GM23338 (cell line): ENCODE data around the gene COL6A1.

Experiments
- CREB1 ChIP-seq: fragments of 250-450 bp; sonication (Bioruptor Pico); IDR thresholded peaks from 2 replicates; pipeline ENCODE4 v1.5.0; 2020; ENCODE audit warnings: low read depth, mild to moderate bottlenecking, moderate library complexity
- CTCF ChIP-seq, 2 experiments: fragments of 200-600 bp in 1 of 2; sonication (generic) in 1 of 2; conservative IDR thresholded peaks; 2 replicates each; pipeline versions ENCODE4 v1.5.1 to v1.6.1; 2016 to 2017; ENCODE audit warnings: antibody characterized with exemption in 2 of 2, low read depth in 2 of 2, mild to moderate bottlenecking in 2 of 2, moderate library complexity in 1 of 2
- ETS1 ChIP-seq: IDR thresholded peaks from 2 replicates; pipeline ENCODE4 v1.6.1; 2016; ENCODE audit warnings: antibody characterized with exemption
- EZH2 ChIP-seq: fragments of 200-600 bp; sonication (generic); IDR thresholded peaks from one replicate; pipeline ENCODE4 v1.8.0; 2017; ENCODE audit warnings: antibody characterized with exemption, mild to moderate bottlenecking, low read depth; ENCODE audit not compliant: unreplicated experiment
- EZH2phosphoT487 ChIP-seq: fragments of 200-600 bp; sonication (generic); IDR thresholded peaks from one replicate; pipeline ENCODE4 v1.8.1; 2018; ENCODE audit warnings: antibody characterized with exemption; ENCODE audit not compliant: unreplicated experiment
- JUNB ChIP-seq: IDR thresholded peaks from one replicate; pipeline ENCODE4 v1.6.1; 2016; ENCODE audit warnings: antibody characterized with exemption; ENCODE audit not compliant: unreplicated experiment
- POLR2AphosphoS5 ChIP-seq: IDR thresholded peaks from 2 replicates; pipeline ENCODE4 v1.6.1; 2016; ENCODE audit warnings: antibody characterized with exemption, low read depth
- REST ChIP-seq: IDR thresholded peaks from one replicate; pipeline ENCODE4 v1.6.1; 2018; ENCODE audit warnings: antibody characterized with exemption; ENCODE audit not compliant: unreplicated experiment
- STAT1 ChIP-seq: IDR thresholded peaks from one replicate; pipeline ENCODE4 v1.6.1; 2016; ENCODE audit warnings: antibody characterized with exemption; ENCODE audit not compliant: unreplicated experiment
- ZNF114 ChIP-seq: fragments of 250-450 bp; sonication (Bioruptor Pico); IDR thresholded peaks from 2 replicates; pipeline ENCODE4 v1.5.0; 2020; ENCODE audit warnings: mild to moderate bottlenecking, moderate library complexity
- ZNF462 ChIP-seq: fragments of 250-450 bp; sonication (Bioruptor Pico); IDR thresholded peaks from 2 replicates; pipeline ENCODE4 v1.5.0; 2020; ENCODE audit warnings: mild to moderate bottlenecking, moderate library complexity

GRCh38 chr21:45957551-45957950 lies 24.0 kb upstream of the COL6A1 start:
- TF ChIP-seq EZH2: no peak
- TF ChIP-seq REST: no peak
- no peak for TF ChIP-seq CTCF (conservative IDR thresholded peaks at IDR 0.05; ENCODE audit: low read depth in 2 of 2)
- TF ChIP-seq POLR2AphosphoS5: no peak
- no peak for TF ChIP-seq STAT1
- no peak for TF ChIP-seq ZNF114 (CRISPR knock-in tag)
- no peak for TF ChIP-seq EZH2phosphoT487
- no peak for TF ChIP-seq JUNB
- no peak for TF ChIP-seq CREB1
- TF ChIP-seq ETS1: no peak
- no peak for TF ChIP-seq ZNF462 (CRISPR knock-in tag)
